Activated CD4-positive, alpha-beta T cell treated with anti-CD3 and anti-CD28 coated beads, Interleukin-2, Interleukin-4, amounts not matched to agents 100 ng/mL and 50 ng/mL, durations not matched to agents 16 hours and 8 hours (primary cell): ENCODE data around the gene DECR2.
"Not testable (repeated sequence)": the region's sequence is repeated elsewhere in the genome, so short reads cannot be mapped to it uniquely, and the experiment has no call there.

ENCODE experiments used
- DNase-seq: peaks from one replicate; pipeline ENCODE4 v3.0.0-alpha.2; 2020; ENCODE audit warnings: low spot score

DECR2 gene

GRCh38 chr16:400061-400591 is 1.6 kb upstream of the DECR2 start:
- DNase-seq, result no peak

- no peak for DNase-seq
Measured at GRCh38 chr16:404971-405486, 3.3 kb downstream of the DECR2 start.

GRCh38 chr16:405548-406506 is 4.1 kb downstream of the DECR2 start:
- no peak for DNase-seq

- no peak for DNase-seq
Measured at GRCh38 chr16:407253-407652, 5.6 kb downstream of the DECR2 start.

GRCh38 chr16:410516-411178 is 9.0 kb downstream of the DECR2 start:
- no peak for DNase-seq

- DNase-seq, result no peak
Measured at GRCh38 chr16:411576-412265, 10.0 kb downstream of the DECR2 start.

GRCh38 chr16:414395-415169 is 12.9 kb downstream of the DECR2 start:
- DNase-seq, result no peak

- DNase-seq, result not testable (repeated sequence)
Measured at GRCh38 chr16:415170-415498, 13.4 kb downstream of the DECR2 start.

GRCh38 chr16:422179-422578 is 20.5 kb downstream of the DECR2 start:
- DNase-seq, result not testable (repeated sequence)

GRCh38 chr16:424033-424622 is 22.4 kb downstream of the DECR2 start:
- DNase-seq, result no peak

GRCh38 chr16:424623-425081 is 23.0 kb downstream of the DECR2 start:
- DNase-seq, result no peak

GRCh38 chr16:425082-425718 is 23.5 kb downstream of the DECR2 start, which contains the start of gene RAB11FIP3:
RAB11FIP3 (plus strand) TSS chr16:425649; CDS start chr16:426007, 358 bp downstream.
- peak; percentile 89 for DNase-seq

GRCh38 chr16:425740-426114 is 24.0 kb downstream of the DECR2 start:
- DNase-seq, result no peak

- DNase-seq, result no peak
Measured at GRCh38 chr16:426115-426905, 24.6 kb downstream of the DECR2 start.

GRCh38 chr16:426906-427249 is 25.2 kb downstream of the DECR2 start:
- no peak for DNase-seq

GRCh38 chr16:427250-427649 is 25.6 kb downstream of the DECR2 start:
- no peak for DNase-seq

GRCh38 chr16:430904-431303 is 29.2 kb downstream of the DECR2 start:
- DNase-seq, result no peak

GRCh38 chr16:440627-441026 is 38.9 kb downstream of the DECR2 start:
- no peak for DNase-seq

GRCh38 chr16:441447-441846 is 39.8 kb downstream of the DECR2 start:
- DNase-seq, result no peak

GRCh38 chr16:442976-443375 is 41.3 kb downstream of the DECR2 start:
- DNase-seq, result no peak
